ENCODE measurements around the gene NPTXR.

The NPTXR gene

DNA sequence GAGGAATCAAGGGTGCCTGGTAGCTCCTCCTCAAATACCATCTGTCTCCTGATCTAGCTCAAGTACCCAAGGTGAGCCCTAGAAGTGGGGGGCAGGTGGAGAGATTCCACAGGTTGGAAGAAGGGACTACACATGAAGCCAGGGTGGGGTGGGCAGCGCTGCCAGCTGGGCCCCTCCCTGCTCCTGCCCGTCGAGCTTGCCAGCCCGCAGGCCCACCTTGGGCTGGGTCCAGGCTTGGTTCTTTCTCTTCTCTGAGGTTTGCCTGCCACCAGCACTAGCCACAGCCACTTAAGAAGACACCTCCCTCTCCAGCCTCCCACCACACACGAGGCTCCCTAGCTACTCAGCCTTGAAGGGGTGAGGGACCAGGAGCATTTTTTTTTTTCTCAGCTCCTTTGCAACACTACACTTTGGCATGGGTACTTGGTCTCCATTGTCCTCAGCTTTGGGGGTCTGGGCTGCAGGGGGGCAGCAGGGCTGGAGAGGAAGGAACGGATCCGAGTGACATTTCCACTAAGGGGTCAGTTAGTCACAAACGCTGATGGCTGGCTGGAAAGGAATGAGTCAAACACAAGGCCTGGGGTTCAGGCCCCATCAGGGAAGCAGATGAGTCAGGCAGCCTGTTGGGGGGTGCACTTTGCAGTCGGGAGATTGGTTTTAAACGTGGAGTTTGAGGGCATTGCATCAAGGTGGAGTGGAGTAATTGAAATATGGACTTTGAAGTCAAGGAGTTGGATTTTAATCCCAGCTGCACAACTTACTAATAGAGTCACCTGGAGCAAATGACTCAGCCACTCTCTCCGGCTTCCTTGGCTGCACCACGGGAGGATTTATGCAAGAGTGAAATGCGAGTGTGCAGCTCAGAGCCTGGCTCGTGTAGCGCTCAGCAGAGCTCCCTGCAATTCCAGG, 7.4 kb upstream of the NPTXR start:
- no peak overlapping the region for H3K4me3 ChIP-seq (ENCODE audit: low read depth, low read length)
- TF ChIP-seq, protein P1, sequence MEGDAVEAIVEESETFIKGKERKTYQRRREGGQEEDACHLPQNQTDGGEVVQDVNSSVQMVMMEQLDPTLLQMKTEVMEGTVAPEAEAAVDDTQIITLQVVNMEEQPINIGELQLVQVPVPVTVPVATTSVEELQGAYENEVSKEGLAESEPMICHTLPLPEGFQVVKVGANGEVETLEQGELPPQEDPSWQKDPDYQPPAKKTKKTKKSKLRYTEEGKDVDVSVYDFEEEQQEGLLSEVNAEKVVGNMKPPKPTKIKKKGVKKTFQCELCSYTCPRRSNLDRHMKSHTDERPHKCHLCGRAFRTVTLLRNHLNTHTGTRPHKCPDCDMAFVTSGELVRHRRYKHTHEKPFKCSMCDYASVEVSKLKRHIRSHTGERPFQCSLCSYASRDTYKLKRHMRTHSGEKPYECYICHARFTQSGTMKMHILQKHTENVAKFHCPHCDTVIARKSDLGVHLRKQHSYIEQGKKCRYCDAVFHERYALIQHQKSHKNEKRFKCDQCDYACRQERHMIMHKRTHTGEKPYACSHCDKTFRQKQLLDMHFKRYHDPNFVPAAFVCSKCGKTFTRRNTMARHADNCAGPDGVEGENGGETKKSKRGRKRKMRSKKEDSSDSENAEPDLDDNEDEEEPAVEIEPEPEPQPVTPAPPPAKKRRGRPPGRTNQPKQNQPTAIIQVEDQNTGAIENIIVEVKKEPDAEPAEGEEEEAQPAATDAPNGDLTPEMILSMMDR (IDR thresholded peaks at IDR 0.05; ENCODE audit: borderline replicate concordance, insufficient read depth, low read depth, low read length) = no peak

GRCh38 chr22:38850399-38850798, 6.6 kb upstream of the NPTXR start:
- TF ChIP-seq, protein P1 (IDR thresholded peaks at IDR 0.05; ENCODE audit: borderline replicate concordance, insufficient read depth, low read depth, low read length) = no peak
- H3K4me3 ChIP-seq (ENCODE audit: low read depth, low read length) = no peak overlapping the region

- no peak overlapping the region for H3K4me3 ChIP-seq (ENCODE audit: low read depth, low read length)
- TF ChIP-seq, protein P1 (IDR thresholded peaks at IDR 0.05; ENCODE audit: borderline replicate concordance, insufficient read depth, low read depth, low read length) = no peak
Measured at GRCh38 chr22:38849811-38850210, 6.0 kb upstream of the NPTXR start.

DNA sequence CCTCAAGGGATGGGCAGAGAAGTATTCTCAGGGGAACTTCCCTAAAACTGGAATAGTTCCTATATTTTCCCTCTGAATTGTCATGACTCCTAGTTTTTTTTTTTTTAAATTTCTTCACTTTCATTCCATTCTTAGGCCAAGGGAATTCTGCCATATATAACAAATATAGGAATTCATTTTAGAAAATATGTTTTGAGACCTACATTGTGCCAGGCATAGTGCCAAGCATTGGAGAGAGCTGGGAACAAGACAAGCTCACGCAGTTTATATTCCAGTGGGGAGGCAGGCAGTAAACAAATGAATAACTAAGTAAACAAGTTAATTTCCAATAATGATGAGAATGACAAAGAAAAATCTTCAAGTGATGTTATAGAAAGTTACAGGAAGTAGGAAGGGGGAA, 2.6 kb upstream of the NPTXR start:
- H3K4me3 ChIP-seq (ENCODE audit: low read depth, low read length) = no peak overlapping the region
- TF ChIP-seq, protein P1 (IDR thresholded peaks at IDR 0.05; ENCODE audit: borderline replicate concordance, insufficient read depth, low read depth, low read length) = no peak

DNA sequence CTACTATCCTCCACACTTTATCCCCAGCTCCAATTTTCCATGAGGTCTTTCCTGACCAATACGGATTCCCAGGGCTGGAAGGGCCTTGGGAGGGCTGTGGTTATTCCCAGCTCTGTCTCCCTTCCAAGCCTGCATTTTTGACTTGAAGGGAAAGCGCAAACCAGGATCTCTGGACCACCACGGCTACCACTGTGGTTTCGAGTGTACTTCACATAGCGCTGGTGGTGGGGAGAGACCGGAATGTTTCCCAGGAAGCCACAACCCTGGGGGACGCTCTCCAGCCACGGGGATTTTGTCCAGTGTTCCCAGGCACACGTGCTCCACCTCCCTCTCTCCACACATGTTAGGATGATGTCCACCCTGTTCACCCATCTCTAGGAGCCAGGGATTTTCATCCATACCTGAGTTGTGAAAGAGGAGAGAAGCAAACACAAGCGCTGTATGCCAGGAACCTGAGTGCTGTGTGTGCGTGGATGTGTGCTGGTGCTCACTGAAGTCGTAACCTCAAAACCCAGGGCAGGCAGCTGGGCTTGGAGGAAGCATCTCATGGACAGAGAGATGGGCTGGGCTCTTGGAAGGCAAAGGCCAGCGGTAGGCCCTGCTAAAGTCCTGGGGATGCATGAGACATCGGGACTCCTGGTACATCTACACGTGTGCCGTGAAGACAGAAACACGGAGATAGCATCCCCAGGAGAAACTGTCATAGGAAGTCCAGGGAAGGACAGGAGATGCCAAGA, 1.3 kb upstream of the NPTXR start:
- TF ChIP-seq, protein P1 (IDR thresholded peaks at IDR 0.05; ENCODE audit: borderline replicate concordance, insufficient read depth, low read depth, low read length) = no peak
- no peak overlapping the region for H3K4me3 ChIP-seq (ENCODE audit: low read depth, low read length)

GRCh38 chr22:38844315-38845003, 631 bp upstream of the NPTXR start:
- TF ChIP-seq, protein P1 (IDR thresholded peaks at IDR 0.05; ENCODE audit: borderline replicate concordance, insufficient read depth, low read depth, low read length) = no peak
- H3K4me3 ChIP-seq (ENCODE audit: low read depth, low read length) = no peak overlapping the region

Measured in GM12875 (cell line).